NCI-H2171 treated with DMSO at 0.1 percent for 48 hours (cell line): ENCODE measurements around the gene SVIL.
"Not testable (repeated sequence)": the region's sequence is repeated elsewhere in the genome, so short reads cannot be mapped to it uniquely, and the experiment has no call there.

ENCODE experiments used
- DNase-seq: peaks from one replicate; lab custom pipeline; 2025; lab: John Stamatoyannopoulos, UW

Gene SVIL

DNA sequence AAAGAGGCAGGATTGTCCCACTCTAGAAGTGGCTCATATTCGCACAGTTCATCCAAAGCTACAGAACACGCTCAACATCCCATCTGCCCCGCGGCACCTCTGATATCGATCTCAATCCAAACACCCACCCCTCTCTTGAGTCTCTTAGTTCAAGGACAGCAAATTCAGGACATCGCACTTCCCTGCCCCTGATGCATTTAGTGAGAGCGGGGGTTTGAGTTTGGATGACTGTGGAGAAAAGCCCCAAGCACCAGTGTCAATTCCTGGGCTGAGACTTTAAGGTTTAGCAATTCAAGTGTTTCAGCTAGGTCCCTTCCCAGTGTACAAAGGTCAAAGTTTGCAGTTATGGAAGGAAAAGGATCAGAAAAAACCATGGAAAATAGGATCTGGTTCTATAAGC, 179.7 kb downstream of the SVIL start:
- no peak for DNase-seq

DNA sequence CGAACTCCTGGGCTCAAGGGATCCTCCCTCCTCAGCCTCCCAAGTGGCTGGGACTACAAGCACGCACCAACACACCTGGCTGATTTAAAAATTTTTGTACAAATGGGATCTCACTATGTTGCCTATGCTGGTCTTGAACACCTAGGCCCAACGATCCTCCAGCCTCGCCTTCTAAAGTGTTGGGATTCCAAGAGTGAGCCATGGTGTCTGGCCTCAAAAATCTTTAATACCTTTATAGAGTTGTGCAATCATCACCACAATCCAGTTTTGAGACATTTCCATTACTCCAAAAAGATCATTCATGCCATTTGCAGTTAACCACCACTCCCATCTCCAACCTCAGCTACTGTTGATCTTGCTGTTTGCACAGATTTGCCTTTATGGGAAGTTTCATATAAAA, 180.5 kb downstream of the SVIL start:
- DNase-seq, result no peak

GRCh38 chr10:29452546-29452945, 182.2 kb downstream of the SVIL start:
- DNase-seq, result no peak

GRCh38 chr10:29451946-29452345, 182.8 kb downstream of the SVIL start:
- DNase-seq, result no peak

DNA sequence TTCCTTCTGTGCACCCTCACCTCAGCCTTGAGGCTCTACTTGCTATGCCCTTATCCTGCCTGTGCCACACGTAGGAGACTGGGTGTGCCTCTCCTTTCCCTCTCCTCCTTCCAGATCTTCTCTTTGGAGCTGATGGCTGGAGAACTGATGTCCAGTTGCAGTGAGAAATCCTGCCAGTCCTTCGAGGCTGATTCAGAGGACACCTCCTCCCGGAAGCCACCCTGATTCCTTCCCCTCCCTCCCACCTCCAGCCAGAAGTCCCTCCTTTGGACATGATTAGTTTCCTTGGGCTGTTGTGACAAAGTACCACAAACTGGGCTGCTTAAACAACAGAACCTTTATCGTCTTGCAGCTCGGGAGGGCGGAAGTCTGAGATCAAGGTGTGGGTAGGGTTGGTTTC, 184.4 kb downstream of the SVIL start:
- no peak for DNase-seq

GRCh38 chr10:29448756-29449592, 185.8 kb downstream of the SVIL start:
- DNase-seq, result peak; percentile 21

DNA sequence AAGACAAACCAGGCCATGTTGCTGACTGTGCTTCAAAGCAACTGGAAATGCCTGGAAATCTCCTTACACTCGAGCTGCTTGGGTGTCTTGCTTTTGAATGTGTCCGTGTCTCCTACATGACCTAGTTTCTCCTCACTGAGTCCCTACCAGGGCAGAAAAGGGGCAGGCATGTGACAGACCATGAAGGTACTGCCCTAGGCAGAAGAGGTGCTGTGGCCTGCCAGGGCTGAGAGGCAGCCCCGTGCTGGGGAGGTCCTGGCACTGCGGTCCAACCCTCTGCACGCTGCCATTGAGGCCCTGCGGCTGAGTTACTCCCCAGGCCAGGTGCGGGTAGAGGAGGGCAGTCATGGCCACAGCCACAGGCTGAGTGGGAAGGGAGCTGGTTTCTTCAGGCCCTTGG, 186.6 kb downstream of the SVIL start:
- no peak for DNase-seq

GRCh38 chr10:29446327-29446726, 188.4 kb downstream of the SVIL start:
- no peak for DNase-seq

DNA sequence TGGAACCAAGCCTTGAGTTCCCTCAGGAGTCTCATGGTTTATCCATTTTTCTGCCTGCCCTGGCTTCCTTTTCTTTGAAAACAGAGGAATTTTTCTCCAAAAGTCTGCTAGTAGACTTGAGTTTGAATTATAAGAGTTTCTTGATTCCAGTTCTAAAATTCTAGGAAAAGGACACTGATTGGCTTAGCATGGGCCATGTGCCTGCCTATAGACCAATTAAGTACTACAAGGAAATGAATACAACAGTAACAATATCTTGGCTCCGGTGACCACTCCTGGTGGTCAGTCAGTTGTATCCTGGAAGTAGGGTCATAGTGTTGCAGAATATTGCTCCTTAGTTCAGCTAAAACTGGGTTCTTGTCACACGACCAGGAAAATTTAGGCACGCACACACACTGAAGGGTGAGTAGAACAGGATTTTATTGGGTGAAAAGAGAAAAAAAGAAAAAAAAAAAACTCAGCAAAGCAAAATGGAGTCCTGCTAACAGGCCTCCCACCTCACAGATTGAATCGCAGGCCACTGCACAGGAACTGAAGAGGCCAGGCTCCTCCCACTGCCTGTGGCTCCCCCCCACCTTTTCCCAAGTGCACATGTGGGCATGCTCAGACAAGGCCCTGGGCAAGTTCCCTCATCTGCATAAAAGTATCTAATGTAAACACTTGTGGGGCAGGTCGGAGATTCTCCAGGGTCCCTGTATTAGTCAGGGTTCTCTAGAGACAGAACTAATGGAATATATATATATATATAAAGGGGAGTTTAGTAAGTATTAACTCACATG, 190.8 kb downstream of the SVIL start:
- DNase-seq, result peak; percentile 5

DNA sequence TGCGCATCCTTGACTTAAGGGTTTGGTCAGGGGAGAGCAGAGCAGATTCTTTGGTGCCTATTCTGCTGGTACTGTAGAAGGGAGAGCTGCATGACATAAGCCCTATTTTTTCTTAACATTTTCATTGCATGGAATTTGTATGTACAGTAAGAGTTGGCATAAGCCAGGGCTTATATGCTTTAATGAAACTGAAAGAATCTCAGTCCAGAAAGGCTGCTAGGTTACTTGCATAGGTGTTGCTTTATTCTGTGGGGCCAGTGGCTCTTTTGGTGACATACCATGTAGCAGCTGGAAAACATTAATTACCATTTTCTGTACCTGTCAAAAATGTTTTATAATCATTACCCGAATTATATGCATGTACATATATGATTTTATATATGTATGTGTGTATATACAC, 193.8 kb downstream of the SVIL start:
- no peak for DNase-seq

- DNase-seq, result not testable (repeated sequence)
Measured at GRCh38 chr10:29439005-29439404, 195.8 kb downstream of the SVIL start.

- no peak for DNase-seq
Measured at GRCh38 chr10:29438271-29438670, 196.5 kb downstream of the SVIL start.

GRCh38 chr10:29437871-29438270, 196.9 kb downstream of the SVIL start:
- no peak for DNase-seq

- no peak for DNase-seq
Measured at GRCh38 chr10:29435809-29436501, 198.8 kb downstream of the SVIL start.

DNA sequence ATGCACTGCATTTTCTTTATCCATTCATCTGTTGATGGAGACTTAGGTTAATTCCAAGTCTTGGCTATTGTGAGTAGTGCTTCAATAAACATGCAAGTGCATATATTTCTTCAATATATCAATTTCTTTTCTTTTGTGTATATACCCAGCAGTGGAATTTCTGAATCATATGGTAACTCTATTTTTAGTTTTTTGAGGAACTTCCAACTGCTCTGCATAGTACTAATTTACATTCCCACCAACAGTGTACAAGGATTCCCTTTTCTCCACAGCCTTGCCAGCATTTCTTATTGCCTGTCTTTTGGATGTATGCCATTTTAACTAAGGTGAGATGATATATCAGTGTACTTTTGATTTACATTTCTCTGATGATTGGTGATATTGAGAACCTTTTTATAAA, 200.7 kb downstream of the SVIL start:
- DNase-seq, result no peak

DNA sequence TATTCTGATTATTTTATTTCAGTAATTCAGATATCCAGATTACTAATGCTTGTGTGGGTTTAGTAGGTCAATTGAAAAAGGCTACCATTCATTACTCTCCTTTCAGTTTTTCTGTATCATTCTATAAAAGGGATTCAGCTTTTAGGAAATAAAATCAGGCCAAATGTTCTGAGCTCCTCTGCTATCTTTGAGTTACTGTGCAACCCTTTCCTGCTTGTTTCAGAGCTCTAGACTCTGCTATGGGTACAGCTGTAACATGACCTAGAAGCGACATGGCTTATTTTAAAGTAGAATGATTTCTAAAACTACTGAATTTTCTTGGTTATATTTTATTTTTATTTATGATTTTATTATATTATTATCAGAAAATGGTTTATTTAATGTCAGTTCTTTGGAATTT, 203.1 kb downstream of the SVIL start:
- DNase-seq, result no peak

- DNase-seq, result no peak
Measured at GRCh38 chr10:29430101-29430500, 204.7 kb downstream of the SVIL start.

DNA sequence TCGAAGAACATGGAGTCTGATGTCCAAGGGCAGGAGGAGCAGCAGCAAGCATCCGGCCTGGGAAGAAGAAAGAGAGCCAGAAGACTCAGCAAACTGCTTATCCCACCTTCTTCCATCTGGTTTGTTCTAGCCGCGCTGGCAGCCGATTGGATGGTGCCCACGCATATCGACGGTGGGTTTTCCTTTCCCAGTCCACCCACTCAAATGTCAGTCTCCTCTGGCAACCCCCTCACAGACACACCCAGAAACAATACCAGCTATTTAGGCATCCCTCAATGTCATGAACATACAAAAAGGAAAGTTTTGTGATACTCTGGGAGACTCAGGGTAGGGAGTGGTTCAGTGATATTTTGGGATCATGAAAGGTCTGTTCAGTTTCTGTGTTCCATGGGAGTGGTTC, 206.3 kb downstream of the SVIL start:
- DNase-seq, result no peak

GRCh38 chr10:29427667-29428066, 207.1 kb downstream of the SVIL start:
- no peak for DNase-seq

DNA sequence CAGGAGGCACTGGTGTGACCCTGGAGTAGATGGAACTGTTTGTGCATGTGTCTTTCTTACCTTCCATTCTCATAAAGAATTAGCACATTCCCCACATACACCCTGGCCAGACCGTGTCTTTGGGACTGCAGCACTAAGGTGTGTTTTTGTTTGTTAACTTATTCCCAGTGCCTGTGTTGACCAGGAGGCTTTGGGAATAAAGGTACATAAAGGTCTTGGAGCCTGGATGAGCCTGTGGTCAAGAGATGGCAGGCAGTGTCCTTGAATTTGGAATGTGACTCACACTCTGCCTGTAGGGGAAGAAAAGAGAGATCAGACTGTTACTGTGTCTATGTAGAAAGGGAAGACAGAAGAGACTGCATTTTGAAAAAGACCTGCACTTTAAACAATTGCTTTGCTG, 208.4 kb downstream of the SVIL start:
- DNase-seq, result no peak

DNA sequence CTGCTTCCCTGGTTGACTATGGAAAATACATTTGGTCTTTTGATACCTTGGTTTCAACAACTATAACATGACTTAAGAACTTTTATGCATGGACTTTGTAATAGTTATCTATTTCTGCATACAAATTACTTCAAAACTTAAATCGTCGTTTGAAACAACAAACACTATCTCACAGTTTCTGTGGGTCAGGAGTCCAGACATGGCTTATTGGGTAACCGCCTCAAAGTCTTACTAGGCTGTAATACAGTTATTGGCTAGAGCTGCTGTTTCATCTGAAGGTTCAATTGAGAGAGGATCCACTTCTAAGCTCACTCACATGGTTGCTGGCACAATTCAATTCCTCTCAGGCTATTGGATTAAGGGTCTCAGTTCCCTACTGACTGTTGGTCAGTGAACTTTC, 210.8 kb downstream of the SVIL start:
- DNase-seq, result no peak

- no peak for DNase-seq
Measured at GRCh38 chr10:29420744-29421143, 214.0 kb downstream of the SVIL start.

DNA sequence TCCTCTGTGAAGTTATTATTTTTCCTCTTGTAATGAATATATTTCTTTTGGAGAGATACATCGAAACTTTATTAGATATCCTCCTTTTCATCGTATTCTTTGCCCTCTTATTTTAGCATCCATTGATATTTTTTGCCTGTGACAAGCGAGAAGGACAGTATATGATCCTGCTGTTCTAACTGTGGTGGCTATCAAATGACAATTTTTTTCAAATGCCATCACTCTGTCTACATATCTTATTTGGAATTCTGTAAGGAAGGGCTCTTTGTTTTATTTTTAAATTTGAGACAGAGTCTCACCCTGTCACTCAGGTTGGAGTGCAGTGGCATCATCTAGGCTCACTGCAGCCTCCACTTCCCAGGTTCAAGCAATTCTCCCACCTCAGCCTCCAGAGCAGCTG, 217.4 kb downstream of the SVIL start:
- DNase-seq, result no peak
